Keratinocyte (primary cell): ENCODE measurements around the gene ACTN3. TPM values are rescaled to one million over a fixed set of nuclear protein-coding genes. Genes with fewer than 3 reads are reported as not detected.

Source experiments
- DNase-seq: peaks from one replicate; pipeline ENCODE4 v3.0.0-alpha.2; 2011; ENCODE audit warnings: low read depth, missing footprints, low spot score
- FAIRE-seq: peaks from 2 replicates; lab custom pipeline; 2011; peaks lifted over from hg19 to GRCh38; lab: Jason Lieb, UNC
- H2AFZ ChIP-seq: 2 replicates; pipeline ENCODE4 v1.6.0; 2012; ENCODE audit warnings: low read length, control low read depth, inconsistent platforms; ENCODE audit not compliant: control insufficient read depth
- H3K27ac ChIP-seq: 2 replicates; pipeline ENCODE4 v1.5.1; 2011; ENCODE audit warnings: low read length; ENCODE audit not compliant: control insufficient read depth, insufficient read depth
- H3K27me3 ChIP-seq: 3 replicates; pipeline ENCODE4 v1.6.0; 2011; ENCODE audit warnings: low read length; ENCODE audit not compliant: control insufficient read depth, insufficient read depth; ENCODE audit errors: extremely low read depth
- H3K36me3 ChIP-seq, 2 experiments: 2 replicates in 1 of 2; 3 replicates in 1 of 2; pipeline ENCODE4 v1.5.1; 2011; ENCODE audit warnings: low read length in 2 of 2, mild to moderate bottlenecking in 1 of 2; ENCODE audit not compliant: control insufficient read depth in 2 of 2, insufficient read depth in 2 of 2; ENCODE audit errors: extremely low read depth in 1 of 2
- H3K4me1 ChIP-seq: 3 replicates; pipeline ENCODE4 v1.5.1; 2011; ENCODE audit warnings: low read length; ENCODE audit not compliant: control insufficient read depth, insufficient read depth; ENCODE audit errors: extremely low read depth
- H3K4me2 ChIP-seq: 3 replicates; pipeline ENCODE4 v1.6.0; 2011; ENCODE audit warnings: low read depth, low read length; ENCODE audit not compliant: control insufficient read depth, insufficient read depth; ENCODE audit errors: extremely low read depth
- H3K4me3 ChIP-seq, 3 experiments: fragments of 200-600 bp in 1 of 3; sonication (generic) in 1 of 3; 2 replicates in 2 of 3; 3 replicates in 1 of 3; pipeline ENCODE4 v1.5.1; 2011 to 2016; ENCODE audit warnings: low read length in 3 of 3, mild to moderate bottlenecking in 3 of 3, control low read depth in 2 of 3, inconsistent platforms in 1 of 3, low read depth in 1 of 3, mixed read lengths in 1 of 3, mixed run types in 1 of 3, moderate library complexity in 1 of 3; ENCODE audit not compliant: control insufficient read depth in 2 of 3, insufficient read depth in 2 of 3; ENCODE audit errors: extremely low read depth in 1 of 3
- H3K79me2 ChIP-seq: 2 replicates; pipeline ENCODE4 v1.6.0; 2012; ENCODE audit warnings: low read length; ENCODE audit not compliant: control insufficient read depth, insufficient read depth
- H3K9ac ChIP-seq: 3 replicates; pipeline ENCODE4 v1.6.0; 2011; ENCODE audit warnings: low read length; ENCODE audit not compliant: control insufficient read depth, insufficient read depth; ENCODE audit errors: extremely low read depth
- H3K9me1 ChIP-seq: 3 replicates; pipeline ENCODE4 v1.6.0; 2011; ENCODE audit warnings: low read length; ENCODE audit not compliant: control insufficient read depth, insufficient read depth; ENCODE audit errors: extremely low read depth
- H3K9me3 ChIP-seq: 2 replicates; pipeline ENCODE4 v1.5.1; 2012; ENCODE audit warnings: low read depth, low read length; ENCODE audit not compliant: control insufficient read depth
- H4K20me1 ChIP-seq: 3 replicates; pipeline ENCODE4 v1.6.0; 2011; ENCODE audit warnings: low read length; ENCODE audit not compliant: control insufficient read depth, insufficient read depth; ENCODE audit errors: extremely low read depth
- CTCF ChIP-seq, 3 experiments: IDR thresholded peaks in 1 of 3; conservative IDR thresholded peaks in 1 of 3; optimal IDR thresholded peaks in 1 of 3; 2 replicates in 2 of 3; 3 replicates in 1 of 3; pipeline versions ENCODE3 to v1.5.1; 2011; ENCODE audit warnings: low read length in 3 of 3, mild to moderate bottlenecking in 3 of 3, moderate library complexity in 2 of 3, control low read depth in 1 of 3, inconsistent platforms in 1 of 3; ENCODE audit not compliant: insufficient read depth in 2 of 3; ENCODE audit errors: extremely low read depth in 1 of 3
- EZH2 ChIP-seq: IDR thresholded peaks from one replicate; pipeline ENCODE4 v1.6.1; 2012; ENCODE audit warnings: inconsistent platforms, mild to moderate bottlenecking, low read length, moderate library complexity
- dilution Hi-C: fragments of 300-500 bp; cut with MboI; formaldehyde crosslinking; loops from one replicate; pipeline ENCODE4 v1.7.0; 2020; ENCODE audit warnings: low sequenced_read_pairs; ENCODE audit not compliant: extremely low pct_ligation_motif_present
- polyA plus RNA-seq, 5 experiments: library from polyadenylated mRNA; depleted of rRNA in 3 of 5; stranded (reverse) in 3 of 5; stranded (forward) in 1 of 5; unstranded in 1 of 5; fragments of >200 nt; gene quantifications; 1 replicate in 1 of 5; 2 replicates in 3 of 5; 3 replicates in 1 of 5; pipeline versions ENCODE4 v1.2.1 to v1.2.3, GENCODE V29; 2011 to 2012; ENCODE audit warnings: missing spikeins in 2 of 5, low read depth in 1 of 5, low replicate concordance in 1 of 5

Gene ACTN3
- polyA plus RNA-seq, 1 donor (not counting 4 experiments of a cell fraction or from before 2014, with no cell fraction given), result not detected

GRCh38 chr11:66532784-66533183, 13.9 kb upstream of the ACTN3 start:
- no peak overlapping the region for H3K4me3 ChIP-seq
- peaks cover 0 to 1% of the 10 kb centered on the region in 2 experiments for H3K36me3 ChIP-seq
- H3K9ac ChIP-seq, result no peak overlapping the region
- H3K9me3 ChIP-seq, result no peaks in the 10 kb centered on the region
- DNase-seq (no peak), FAIRE-seq (no peak)
- H3K27ac ChIP-seq, result no peak overlapping the region
- H2AFZ ChIP-seq, result no peak overlapping the region
- TF ChIP-seq EZH2 (no peak), CTCF (optimal IDR thresholded peaks at IDR 0.05 in 1 of 3, IDR thresholded peaks at IDR 0.05 in 1 of 3, conservative IDR thresholded peaks at IDR 0.05 in 1 of 3; ENCODE audit: extremely low read depth in 1 of 3, insufficient read depth in 2 of 3, low read length in 3 of 3) (no peak)
- H3K4me2 ChIP-seq, result no peak overlapping the region
- no peaks in the 10 kb centered on the region for H3K4me1 ChIP-seq
- dilution Hi-C loops, result no loop called here
- H3K27me3 ChIP-seq, result no peaks in the 10 kb centered on the region
- H3K9me1 ChIP-seq, result no peaks in the 10 kb centered on the region
- H3K79me2 ChIP-seq, result no peaks in the 10 kb centered on the region
- no peaks in the 10 kb centered on the region for H4K20me1 ChIP-seq

GRCh38 chr11:66539170-66539869, 7.4 kb upstream of the ACTN3 start:
- TF ChIP-seq EZH2 (no peak), CTCF (optimal IDR thresholded peaks at IDR 0.05 in 1 of 3, IDR thresholded peaks at IDR 0.05 in 1 of 3, conservative IDR thresholded peaks at IDR 0.05 in 1 of 3; ENCODE audit: extremely low read depth in 1 of 3, insufficient read depth in 2 of 3, low read length in 3 of 3) (no peak)
- no peaks in the 10 kb centered on the region for H3K27me3 ChIP-seq
- no peak overlapping the region for H3K4me3 ChIP-seq
- H3K9ac ChIP-seq, result no peak overlapping the region
- no peaks in the 10 kb centered on the region for H3K9me1 ChIP-seq
- no peaks in the 10 kb centered on the region for H3K79me2 ChIP-seq
- no peaks in the 10 kb centered on the region for H3K4me1 ChIP-seq
- H3K9me3 ChIP-seq, result no peaks in the 10 kb centered on the region
- H3K4me2 ChIP-seq, result no peak overlapping the region
- no peak overlapping the region for H2AFZ ChIP-seq
- no peaks in the 10 kb centered on the region for H4K20me1 ChIP-seq
- H3K27ac ChIP-seq, result no peak overlapping the region
- DNase-seq (no peak), FAIRE-seq (no peak)
- dilution Hi-C loops, result no loop called here
- H3K36me3 ChIP-seq, result peaks cover 0 to 10% of the 10 kb centered on the region in 2 experiments
